Activated T-cell treated with anti-CD3 and anti-CD28 coated beads, Interleukin-2, amount 50 U/mL, for 1 hour (primary cell): ENCODE data around the gene PODXL2.
A peak's percentile ranks its signal among the peaks of the same experiment; 100 is the strongest.
"Not testable (repeated sequence)": the region's sequence is repeated elsewhere in the genome, so short reads cannot be mapped to it uniquely, and the experiment has no call there.

Source experiments
- DNase-seq: peaks from one replicate; pipeline ENCODE4 v3.0.0-alpha.2; 2020

PODXL2 gene

GRCh38 chr3:127676456-127676855 is 47.5 kb downstream of the PODXL2 start:
- DNase-seq, result no peak

GRCh38 chr3:127676921-127677351 is 48.0 kb downstream of the PODXL2 start:
- peak; percentile 15 for DNase-seq

GRCh38 chr3:127677541-127678314 is 48.7 kb downstream of the PODXL2 start:
- peak; percentile 6 for DNase-seq

GRCh38 chr3:127678315-127678599 is 49.3 kb downstream of the PODXL2 start:
- no peak for DNase-seq

- DNase-seq, result peak; percentile 13
These were observed 49.9 kb downstream of the PODXL2 start for GRCh38 chr3:127678611-127679533.

GRCh38 chr3:127679534-127680145 is 50.7 kb downstream of the PODXL2 start:
- peak; percentile 11 for DNase-seq

- peak; percentile 16 for DNase-seq
These were observed 51.2 kb downstream of the PODXL2 start for GRCh38 chr3:127680146-127680661.

GRCh38 chr3:127680798-127681221 is 51.8 kb downstream of the PODXL2 start:
- peak; percentile 15 for DNase-seq

- DNase-seq, result not testable (repeated sequence)
These were observed 53.2 kb downstream of the PODXL2 start for GRCh38 chr3:127682175-127682554.

GRCh38 chr3:127682561-127682960 is 53.6 kb downstream of the PODXL2 start:
- DNase-seq, result peak; percentile 9

GRCh38 chr3:127684871-127685707 is 56.1 kb downstream of the PODXL2 start:
- peak; percentile 15 for DNase-seq

GRCh38 chr3:127685708-127686511 is 56.9 kb downstream of the PODXL2 start:
- no peak for DNase-seq

GRCh38 chr3:127686512-127686894 is 57.5 kb downstream of the PODXL2 start:
- no peak for DNase-seq

GRCh38 chr3:127687228-127687737 is 58.3 kb downstream of the PODXL2 start:
- no peak for DNase-seq

GRCh38 chr3:127688022-127688415 is 59.0 kb downstream of the PODXL2 start:
- peak; percentile 5 for DNase-seq

GRCh38 chr3:127688416-127689265 is 59.7 kb downstream of the PODXL2 start:
- peak; percentile 12 for DNase-seq

GRCh38 chr3:127689266-127689860 is 60.4 kb downstream of the PODXL2 start:
- DNase-seq, result peak; percentile 13

- no peak for DNase-seq
These were observed 61.1 kb downstream of the PODXL2 start for GRCh38 chr3:127690106-127690505.

GRCh38 chr3:127690823-127691452 is 62.0 kb downstream of the PODXL2 start:
- DNase-seq, result no peak
